Measurements from ENCODE around the gene SMIM32.

The SMIM32 gene

DNA sequence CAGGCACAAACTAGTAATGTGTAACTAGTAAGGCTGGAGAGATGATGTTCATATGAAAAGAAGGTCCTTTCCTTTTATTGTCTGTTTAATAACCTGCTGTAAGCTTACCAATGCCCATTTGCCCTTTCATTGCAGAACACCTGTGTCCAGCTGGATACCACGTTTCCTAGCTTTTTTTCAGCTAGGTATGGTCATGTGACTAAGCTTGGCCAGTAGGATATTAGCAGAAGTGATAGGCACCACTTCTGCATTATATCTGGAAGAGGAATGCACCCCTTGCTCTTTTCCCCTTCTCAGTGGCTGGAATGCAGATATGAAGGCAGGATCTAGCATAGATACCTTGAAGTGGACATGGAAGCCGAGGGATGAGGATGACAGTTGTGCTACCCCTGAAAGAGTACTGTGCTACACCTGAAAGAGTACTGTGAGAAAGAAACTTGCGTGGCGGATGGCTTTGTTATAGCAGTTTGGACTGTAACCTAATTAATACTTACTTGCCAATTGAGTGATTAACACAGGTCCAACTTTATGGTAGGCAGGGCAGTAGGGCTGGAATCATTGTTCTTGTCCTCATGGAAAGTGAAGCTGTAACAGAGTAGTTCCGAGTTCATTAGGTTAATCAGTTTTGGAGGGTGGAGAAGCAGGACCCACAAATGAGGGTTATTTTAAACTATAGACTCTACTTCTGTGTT lies 6.8 kb downstream of the SMIM32 start:
- no peak for DNase-seq

DNA sequence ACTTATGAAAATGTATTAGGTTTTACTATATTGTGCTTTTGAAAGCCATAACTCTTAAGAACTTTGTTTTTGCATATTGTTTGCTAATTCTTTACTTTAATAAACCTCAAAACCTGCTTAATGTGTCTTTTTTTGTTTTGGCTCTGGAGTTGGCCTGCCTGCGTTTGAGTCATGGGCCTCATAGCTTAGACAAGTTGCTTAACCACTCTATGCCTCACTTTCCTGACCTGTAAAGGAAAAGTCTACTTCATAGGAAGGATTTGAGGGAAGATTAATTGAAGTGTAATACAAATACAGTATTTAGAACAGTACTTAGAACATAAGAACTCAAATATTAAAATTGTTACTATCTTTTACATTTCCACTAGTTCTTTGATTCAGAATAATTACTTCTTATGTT lies 10.3 kb downstream of the SMIM32 start:
- DNase-seq, result no peak

DNA sequence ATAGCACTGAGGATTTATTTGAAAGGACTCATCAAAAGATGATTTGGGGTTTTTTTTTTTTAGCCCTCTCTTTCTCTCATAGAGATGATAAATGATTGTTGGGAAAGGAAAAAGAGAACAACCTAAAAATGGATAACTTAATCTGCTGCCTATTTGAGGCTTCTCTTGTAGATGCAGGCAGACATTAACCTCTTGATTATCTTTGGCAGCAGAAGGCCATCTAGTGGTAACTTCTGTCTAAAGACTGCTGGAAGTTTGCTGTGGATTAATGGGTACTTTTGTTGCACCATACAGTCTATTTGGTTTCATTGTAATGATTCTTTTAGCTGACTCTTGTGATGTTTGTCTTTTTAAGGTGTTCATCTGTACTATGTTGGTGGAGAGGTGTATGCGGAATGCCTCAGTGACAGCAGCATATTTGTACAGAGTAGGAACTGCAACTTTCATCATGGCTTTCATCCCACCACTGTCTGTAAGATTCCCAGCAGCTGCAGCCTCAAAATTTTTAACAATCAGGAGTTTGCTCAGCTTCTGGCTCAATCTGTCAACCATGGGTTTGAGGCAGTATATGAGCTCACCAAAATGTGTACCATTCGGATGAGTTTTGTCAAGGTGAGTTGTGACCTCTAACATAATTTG lies 18.8 kb downstream of the SMIM32 start:
- DNase-seq, result peak; percentile 65

DNA sequence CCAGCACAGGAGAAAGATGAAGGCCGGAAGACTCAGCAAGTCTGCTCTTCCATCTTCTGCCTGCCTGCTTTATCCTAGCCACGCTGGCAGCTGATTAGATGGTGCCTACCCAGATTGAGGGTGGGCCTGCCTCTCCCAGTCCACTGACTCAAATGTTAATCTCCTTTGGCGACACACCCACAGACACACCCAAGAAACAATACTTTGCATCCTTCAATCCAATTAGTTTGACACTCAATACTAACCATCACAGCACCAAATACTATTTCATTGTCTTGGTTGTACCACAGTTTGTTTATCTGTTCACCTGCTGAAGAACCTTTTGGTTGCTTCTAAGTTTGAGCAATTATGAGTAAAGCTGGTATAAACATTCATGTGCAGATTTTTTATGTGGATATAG lies 23.7 kb downstream of the SMIM32 start:
- no peak for DNase-seq

DNA sequence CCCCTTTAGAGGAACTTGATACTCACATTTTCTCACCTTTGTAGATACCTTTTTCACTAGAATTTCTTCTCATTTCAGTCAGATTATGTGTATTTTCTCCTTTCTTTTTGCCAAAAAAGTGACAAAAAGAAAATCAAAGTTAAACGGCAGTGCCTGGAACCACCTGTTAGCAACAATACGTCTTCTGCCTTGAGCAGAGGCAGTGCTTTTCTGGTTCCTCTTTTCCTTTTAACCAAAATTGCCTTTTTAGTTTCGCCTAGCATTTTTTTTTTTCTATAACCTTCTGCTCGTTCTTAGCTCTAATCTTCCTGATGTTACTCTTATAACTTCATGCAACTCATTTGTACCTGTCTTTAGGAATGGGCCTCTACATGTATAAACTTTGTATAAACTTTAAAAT lies 26.1 kb downstream of the SMIM32 start:
- no peak for DNase-seq

DNA sequence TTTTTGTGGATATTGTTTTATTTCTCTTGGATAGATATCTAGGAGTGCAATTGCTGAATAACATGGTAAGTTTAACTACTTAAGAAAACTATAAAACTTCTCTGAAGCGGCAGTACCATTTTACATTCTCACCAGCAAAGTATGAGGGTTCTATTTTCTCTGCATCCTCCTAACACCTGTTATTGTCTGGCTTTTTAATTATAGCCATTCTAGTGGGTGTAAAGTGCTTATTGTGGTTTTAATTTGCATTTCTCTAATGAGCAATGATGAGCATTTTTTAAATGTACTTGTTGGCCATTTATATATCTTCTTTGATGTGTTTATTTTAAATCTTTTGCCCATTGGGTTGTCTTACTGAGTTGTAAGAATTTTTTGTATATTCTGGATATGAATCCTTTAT lies 28.7 kb downstream of the SMIM32 start:
- DNase-seq, result no peak

DNA sequence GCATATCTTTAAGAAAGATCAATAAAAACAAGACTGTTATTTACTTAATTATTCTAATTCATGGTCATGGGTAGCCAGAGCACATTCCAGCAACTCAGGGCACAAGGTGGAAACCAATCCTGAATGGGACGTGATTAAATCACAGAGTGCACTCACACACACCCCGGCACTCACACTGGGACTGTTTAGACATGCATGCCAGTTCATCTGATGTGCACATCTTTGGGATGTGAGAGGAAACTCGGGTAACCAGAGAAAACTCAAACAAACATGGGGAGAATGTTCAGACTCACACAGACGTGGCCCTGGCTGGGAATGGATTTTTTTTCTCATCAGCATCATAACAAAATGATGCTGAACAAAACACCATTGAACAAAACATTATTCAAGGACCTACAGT lies 31.0 kb downstream of the SMIM32 start:
- DNase-seq, result no peak

DNA sequence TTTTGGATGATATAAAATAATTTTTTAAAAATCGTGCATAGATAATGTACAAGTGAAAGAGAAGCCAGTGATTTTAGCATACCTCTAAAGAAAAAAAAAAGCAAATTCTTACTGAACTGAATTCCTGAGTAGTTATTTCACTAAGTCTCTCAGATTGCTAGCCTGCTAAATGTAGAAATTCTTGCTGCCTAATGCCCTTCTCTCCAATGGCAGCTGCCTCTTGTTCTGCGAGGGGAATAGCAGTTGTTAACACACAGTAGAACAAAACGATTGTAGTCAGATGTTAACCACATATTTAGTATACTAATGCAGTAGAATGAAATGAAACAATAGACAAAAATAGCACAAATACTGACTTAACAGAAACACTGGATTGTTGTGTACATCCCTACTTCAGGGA lies 33.5 kb downstream of the SMIM32 start:
- DNase-seq, result peak; percentile 68

DNA sequence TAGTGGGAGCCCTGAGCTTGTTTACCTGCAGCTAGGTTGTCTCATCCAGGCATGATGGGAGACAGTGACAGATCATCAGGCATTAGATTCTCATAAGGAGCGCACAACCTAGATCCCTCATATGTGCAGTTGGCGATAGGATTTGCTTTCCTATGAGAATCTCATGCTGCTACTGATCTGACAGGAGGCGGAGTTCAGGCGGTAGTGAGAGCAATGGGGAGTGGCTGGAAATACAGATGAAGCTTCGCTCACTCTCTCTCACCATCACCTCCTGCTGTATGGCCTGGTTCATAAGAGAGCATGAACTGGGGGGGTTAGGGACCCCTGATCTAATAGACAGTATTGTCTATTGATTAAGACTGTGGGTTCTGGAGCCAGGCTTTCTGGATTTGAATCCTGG lies 35.4 kb downstream of the SMIM32 start:
- no peak for DNase-seq

DNA sequence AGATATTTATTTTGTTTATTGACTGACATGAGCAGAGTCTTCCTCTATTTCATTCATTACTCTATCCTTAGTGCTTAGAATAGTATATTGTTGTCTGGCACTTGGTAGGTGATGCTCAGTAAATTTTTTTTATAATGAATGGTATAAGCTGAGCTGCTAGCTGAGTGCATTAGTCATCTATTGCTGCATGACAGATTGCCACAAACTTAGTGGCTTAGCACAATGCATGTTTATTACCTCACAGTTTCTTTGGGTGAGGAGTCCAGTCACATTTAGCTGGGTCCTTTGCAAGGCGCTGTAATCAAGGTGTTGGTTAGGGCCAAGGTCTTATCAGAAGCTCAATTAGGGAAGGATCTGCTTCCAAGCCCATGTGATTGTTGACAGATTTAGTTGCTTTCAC lies 37.2 kb downstream of the SMIM32 start:
- peak; percentile 13 for DNase-seq

DNA sequence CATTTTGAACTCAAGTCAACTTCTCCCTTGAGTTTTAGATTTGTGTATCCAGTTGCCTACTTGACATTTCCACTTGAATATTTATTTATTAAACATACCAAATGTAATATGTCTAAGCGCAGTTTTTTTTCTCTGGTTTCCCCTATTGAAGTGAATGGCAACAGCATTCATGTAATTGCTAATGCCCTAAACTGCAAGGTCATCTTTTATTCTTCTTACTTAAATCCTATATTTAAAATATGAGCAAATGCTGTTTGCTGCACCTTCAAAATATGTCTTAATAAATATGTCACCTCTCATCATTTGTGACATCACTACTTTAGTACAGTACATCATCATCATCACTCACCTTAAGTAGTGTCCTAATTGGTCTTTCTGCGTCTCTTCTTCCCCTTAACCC lies 37.9 kb downstream of the SMIM32 start:
- DNase-seq, result no peak

DNA sequence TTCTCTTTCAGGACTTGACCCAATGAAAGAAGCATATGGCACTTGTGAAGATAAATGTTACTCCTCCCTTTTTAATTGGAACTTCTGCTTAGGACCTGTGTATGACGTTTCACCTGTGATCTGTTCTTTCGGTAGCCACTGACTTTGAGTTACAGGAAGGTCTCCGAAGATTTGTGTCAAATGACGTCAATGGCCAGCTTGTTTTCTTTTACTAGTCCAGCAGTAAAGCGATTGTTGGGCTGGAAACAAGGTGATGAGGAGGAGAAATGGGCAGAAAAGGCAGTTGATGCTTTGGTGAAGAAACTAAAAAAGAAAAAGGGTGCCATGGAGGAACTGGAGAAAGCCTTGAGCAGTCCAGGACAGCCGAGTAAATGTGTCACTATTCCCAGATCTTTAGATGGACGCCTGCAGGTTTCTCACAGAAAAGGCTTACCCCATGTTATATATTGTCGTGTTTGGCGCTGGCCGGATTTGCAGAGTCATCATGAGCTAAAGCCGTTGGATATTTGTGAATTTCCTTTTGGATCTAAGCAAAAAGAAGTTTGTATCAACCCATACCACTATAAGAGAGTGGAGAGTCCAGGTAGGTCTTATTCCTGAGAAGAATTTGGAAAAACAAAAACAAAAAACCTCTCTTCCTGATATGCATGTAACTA lies 39.3 kb downstream of the SMIM32 start:
- DNase-seq, result no peak

DNA sequence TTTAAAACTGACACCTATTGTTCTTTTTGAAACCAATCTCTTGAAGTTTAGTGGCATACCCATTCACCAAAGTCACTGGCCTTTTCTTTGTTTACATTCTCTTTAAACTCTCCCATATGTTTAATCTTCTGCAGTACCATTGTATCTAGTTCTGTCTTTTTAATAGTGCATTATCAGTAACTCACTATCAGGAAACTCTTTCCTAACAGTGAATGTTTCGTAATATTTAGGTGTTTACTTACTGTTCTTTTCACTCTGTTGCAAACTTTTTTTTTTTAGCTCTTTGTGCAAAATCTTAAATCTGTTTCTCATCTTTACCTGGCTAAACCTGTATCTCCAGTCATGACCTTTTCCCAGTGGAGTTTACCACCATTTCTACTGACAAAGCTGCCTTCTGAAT lies 43.1 kb downstream of the SMIM32 start:
- no peak for DNase-seq

DNA sequence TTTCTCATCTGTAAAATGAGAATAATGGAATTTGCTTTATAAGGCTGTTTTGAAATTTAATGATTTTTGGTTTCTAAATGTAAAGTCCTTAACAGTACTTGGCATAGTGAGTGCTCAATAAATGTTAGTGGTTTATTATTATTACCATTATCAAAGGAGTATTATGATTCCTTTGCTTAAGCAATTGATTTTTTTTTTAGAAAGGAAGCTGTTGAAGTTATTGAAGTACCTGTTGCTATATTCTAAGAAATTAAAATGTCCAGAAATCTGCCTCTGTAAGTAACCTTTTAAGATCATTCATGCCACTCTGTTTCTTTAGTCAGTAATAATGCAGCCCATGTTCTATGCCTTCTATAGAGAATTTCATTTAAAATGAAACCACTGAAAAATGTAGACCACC lies 45.3 kb downstream of the SMIM32 start:
- no peak for DNase-seq

DNA sequence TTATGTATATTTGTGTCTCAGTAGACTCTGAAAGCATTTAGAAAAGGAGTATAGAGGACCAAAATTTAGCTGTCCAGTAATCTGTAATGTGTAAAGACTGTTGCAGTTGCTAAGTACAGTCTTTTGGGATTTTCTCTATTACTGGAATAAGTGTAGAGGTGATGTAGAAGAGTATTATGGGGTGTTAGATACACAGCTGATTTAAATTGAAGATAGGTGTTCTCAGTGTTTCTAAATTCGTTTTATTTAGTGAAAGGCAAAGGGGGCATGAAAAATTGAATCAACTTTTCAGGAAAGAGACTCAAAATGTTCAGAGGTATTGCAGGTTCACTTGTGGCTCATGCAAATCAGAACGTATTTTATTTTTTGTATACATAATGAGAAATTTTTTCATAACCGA lies 46.8 kb downstream of the SMIM32 start:
- DNase-seq, result no peak

DNA sequence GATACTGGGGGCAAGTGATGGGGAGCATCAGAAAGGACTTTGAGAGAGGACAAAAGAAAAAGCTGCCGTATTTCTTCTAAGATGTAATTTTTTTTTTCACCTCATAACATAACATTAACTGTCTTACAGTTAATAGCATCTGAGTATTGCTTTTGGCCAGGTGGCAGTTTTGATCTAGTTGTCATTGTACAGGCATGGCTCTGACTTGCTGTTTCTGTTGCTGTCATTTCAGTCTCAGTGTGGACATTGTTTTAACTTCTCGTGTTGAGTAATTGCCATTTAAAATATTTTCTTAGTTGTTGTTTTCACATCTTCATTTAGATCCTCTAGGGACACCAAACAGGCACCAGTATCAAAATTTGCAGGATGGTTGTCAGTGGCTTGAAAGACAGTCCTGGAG lies 47.9 kb downstream of the SMIM32 start:
- no peak for DNase-seq

DNA sequence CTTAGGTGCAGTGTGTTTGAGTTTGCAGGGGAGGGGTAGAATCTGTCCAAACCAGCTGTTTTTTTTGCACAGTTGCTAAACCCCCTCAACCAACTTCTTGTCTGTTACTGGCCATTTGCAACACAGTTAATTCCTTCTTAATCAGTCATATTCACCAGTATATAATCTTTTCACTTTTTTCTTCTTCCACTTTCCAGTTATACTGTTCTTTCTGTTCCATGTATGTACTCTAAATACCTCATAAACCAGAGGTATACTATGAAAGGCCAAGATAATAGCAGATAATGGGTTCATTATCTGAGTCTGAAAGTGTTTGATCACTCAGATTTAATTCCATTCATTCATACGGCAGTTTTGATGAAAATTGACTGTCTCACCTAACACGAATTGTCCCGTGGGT lies 49.2 kb downstream of the SMIM32 start:
- no peak for DNase-seq

DNA sequence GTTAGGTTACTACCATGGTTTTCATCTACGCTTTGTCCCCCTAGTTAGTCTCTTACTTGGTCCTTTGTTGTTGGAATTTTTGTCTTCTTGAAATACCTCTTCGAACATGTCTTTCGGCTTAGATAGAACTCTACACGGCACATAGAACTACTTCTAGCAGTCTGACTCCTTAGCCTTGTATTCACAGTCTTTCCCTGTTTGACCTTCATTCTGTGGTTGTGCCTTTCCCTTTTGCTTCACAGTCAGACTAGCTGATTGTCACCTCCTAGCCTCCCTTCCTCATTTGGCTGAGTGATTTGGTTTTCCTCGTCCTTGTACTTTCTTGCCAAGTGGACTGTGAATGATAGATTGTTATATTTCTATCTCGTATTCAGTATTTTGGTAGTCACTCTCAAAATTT lies 49.6 kb downstream of the SMIM32 start:
- no peak for DNase-seq

DNA sequence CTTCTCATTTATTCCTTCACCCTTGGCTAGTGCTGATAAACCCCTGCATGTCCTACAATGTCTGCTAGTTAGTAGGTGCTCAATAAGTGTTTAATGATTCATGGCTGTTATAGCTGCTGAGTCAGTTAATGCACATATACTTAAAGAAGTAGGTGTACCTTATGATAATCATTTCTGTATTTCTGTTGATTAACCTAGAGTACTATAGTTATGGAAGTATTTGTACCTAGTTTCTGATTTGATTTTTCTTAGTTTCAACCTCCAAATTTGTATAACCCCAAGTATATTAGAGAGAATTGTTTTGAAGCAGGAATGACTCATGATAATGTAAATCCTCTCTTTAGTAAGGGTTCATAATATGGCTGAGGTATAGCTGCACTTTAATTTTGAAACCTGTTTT lies 51.4 kb downstream of the SMIM32 start:
- no peak for DNase-seq

Measured in fibroblast of upper back skin (primary cell).